NCI-H2171 (cell line): Measurements from ENCODE around the gene WRAP53.
A peak's percentile ranks its signal among the peaks of the same experiment; 100 is the strongest.

ENCODE experiments used
- DNase-seq: peaks from one replicate; lab custom pipeline; 2025; lab: John Stamatoyannopoulos, UW

The WRAP53 gene

DNA sequence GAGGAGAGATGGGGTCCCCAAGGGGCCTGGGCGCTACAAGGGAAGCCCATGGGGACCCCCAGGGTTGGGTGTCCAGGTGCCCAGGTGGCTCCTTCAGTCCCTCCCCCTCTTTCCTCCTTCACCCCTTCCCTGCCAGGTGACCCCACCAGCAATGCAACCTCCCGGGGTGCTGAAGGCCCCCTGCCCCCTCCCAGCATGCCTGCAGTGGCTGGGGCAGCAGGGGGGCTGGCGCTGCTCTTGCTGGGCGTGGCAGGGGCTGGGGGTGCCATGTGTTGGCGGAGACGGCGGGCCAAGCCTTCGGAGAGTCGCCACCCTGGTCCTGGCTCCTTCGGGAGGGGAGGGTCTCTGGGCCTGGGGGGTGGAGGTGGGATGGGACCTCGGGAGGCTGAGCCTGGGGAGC is 20.8 kb downstream of the WRAP53 start:
- DNase-seq = no peak

DNA sequence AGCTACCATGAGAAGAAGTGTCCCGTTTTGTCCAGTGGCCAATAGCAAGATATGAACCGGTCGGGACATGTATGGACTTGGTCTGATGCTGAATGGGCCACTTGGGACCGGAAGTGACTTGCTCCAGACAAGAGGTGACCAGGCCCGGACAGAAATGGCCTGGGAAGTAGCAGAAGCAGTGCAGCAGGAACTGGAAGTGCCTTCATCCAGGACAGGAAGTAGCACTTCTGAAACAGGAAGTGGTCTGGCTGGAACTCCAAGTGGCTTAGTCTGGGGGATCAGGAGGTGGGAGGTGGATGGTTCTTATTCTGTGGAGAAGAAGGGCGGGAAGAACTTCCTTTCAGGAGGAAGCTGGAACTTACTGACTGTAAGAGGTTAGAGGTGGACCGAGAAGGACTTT is 22.0 kb downstream of the WRAP53 start:
- no peak for DNase-seq

DNA sequence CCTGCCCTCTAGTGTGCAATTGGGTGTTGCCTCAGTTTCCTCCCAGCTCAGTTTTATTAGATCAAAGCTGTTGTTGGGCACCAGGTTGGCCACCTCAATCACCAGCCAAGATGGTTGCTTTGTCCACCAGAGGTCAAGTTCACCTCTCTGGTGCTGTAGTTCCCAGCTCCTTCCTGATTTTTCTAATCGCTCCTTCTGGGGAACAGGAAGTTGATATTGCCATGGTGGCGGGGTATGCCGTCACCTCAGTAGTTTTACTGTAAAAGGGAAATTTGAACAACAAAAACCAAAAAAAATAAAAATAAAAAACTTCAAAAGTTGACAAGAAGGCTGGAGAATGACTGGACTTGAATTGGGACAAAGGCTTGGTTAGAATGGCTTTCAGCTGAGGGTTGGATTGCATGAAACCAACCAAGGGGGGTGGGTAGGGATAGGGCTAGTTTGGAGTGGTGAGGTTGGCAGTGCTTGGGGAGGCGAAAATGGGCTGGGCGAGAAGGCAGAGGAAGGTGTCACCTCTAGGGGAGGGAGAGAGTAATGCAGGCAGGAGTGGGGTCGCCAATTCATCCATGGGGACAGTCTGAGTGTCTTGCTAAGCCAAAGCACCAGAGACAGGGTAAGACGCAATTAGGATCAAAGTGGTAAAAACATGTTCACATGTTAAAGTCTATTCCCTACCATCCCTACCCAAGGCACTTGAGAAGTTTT is 22.9 kb downstream of the WRAP53 start:
- DNase-seq = no peak

DNA sequence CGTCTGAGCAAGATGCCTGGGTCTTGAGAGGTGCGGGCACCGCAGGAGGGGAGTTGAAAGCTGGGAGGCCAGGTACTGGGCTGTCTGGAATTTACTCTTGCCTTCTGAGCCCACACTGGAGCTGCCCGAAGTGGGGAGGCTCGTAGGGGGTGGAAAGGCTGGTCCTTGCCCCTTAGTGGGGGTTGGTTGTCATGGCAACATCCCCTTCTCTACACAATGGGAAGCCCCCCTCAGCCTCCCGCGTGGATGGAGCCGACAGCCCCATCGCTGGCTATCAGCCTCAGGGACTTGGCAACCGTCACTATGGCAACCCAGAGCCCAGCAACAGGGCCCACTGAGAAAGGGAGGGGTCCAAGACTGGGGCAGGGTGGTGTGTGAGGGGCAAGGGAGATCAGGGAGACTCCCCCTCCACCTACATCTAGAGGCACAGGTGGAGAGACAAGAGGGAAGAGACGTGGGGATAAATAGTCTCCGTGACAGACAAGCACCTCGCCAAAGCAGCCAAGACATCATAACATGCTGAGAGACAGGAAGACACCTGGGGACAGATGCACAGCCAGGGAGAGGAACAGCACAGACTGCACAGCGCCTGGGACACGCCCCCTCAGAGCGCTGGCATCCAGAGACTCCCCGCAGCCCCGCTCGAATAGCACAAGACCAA is 24.0 kb downstream of the WRAP53 start:
- DNase-seq = no peak

DNA sequence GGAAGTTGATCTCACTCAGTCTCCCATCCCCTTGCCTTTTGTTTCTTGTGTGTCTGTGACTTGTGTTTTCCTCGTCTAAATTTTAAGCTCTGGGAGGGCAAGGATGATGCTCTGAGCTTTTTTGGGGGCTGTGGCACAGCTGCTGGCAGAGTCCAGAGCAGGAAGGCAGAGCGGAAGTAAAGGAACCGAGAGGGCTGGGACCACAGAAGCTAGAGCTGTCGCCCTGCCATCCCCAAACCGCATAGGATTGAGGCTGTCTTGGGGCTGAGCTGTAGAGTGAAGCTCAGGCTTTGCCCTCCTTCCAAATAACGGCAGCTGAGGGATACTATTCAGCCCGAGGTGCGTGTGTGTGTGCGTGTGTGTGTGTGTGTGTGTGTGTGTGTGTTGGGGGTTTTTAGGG is 25.5 kb downstream of the WRAP53 start:
- no peak for DNase-seq

DNA sequence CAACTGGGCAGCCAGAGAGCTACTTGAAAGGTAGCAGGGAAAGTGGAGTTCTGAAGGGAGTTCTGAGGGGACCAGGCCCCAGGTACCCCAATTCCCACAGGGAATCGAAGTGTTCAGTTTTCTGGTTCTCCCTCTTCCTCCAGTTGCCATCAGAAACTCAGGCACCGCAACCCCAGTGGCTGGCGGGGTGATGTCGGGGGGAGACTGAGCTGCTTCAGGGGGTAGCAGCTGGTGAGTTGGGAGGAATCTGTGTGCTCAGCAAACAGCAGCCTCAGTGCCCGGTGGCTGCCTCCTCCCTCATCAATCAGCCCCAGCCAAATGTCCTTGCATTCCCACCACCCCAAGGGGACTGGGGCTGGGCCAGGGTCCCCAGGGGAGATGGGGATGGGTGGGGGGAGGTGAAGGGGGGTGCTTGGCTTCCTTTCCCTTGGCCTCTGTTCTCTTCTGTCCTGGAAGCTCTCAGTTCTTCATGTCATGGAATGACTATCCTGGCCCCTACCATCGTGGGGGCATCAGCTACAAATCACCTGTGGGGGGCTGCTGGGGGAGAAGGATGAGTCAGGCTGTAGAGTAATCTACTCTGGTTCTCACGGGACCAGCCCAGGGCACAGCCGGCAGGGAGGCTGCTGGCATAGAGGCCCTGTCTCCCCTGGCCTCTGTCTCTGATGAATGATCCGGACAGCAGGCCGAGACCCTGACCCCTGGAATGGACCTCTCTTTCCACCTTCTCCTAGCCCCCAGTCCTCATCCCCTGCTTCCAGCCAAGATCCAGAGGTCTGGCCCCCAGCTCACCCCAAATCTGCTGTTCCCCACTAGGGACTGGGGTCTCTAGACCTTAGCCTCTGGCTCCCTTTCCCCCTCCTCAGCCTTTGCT is 26.7 kb downstream of the WRAP53 start:
- no peak for DNase-seq

DNA sequence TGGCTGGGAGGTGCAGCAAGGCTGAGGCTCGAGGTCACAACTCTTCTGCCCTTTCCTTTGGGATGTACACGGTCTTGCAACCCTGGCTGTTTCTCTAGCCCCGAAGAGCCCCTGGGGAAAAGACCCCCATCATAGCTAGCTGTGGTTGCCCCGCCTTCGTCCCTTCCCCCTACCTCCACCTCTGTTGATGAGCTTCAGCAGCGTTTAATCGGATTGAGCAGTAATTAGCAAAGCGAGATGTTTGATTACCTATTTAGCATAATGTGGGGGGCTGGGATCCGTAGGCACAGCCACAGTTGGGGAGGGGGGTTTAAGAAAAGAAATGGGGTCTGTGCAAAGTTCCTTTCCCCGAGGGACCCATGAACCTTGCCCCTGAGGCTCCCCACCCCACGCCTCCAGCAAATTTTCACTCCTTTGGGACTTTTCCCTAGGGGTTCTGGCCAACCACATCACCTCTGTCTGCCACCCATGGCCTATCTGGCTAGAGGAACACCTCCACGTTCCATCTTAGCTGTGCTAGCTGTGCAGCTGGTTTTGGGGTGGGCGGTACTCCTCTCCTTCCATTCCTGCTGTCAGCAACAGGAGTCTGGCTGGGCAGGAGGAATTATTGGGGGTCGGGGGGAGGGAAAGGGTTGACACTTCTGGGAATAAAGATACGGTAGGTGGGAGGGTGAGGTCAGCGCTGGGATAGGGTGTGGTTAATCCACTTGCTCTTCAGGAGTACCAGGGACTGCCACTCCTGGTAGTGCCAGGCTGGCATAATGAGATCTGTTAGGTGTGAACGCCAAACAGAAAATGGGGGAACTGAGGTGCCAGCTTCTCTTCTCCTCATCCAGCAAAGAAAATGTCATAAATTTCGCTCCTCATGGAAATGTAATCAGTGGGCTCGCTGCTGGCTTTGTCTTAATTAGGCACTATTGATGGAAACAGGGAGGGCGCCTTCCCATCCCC is 27.9 kb downstream of the WRAP53 start:
- DNase-seq = no peak

DNA sequence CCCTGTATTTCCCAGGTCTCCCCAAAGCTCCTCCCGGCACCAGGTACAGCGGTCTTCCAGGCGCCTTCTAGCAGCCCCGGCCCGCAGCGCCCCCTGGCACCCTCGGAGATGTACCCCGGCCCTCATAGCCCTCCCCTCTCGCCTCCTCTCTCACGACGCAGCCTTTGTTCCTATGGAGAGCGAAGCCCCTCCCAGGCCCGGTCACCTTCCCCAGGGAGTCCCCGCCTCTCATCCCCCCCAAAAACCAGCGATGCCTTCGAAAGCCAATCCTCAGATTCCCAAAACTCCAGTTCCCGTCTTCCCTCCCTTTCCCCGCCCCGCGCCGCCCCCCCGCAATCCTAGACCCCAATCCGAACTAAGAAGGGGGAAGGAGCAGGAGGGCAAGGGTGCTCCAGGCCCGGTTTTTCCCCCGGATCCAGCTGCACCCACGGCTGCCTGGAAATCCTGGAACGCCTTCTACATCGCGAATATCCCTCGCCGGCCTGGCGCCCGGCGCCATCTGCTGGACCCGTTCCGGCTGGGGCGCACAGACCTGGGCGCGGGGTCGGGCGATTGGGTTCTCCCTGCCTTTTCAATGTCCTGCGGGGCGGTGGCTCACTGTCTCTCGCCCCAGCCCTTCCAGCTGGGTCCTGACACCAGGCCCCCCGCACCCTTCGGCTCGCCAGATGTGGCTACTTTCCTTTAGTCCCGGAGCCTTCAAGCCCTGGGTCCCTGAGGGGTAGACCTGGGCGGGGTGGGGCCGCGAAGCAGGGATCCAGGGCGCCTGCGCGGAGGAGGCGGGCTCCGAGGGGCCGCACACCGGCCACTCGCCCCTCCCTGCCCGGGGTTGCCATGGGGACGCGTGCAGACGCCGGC is 28.9 kb downstream of the WRAP53 start, which contains the start of gene DNAH2:
DNAH2 (plus strand) TSS at position 844 of the 855 bp plus-strand sequence. CDS start 1,991 bp downstream, outside the sequence.
- DNase-seq = peak; percentile 97

DNA sequence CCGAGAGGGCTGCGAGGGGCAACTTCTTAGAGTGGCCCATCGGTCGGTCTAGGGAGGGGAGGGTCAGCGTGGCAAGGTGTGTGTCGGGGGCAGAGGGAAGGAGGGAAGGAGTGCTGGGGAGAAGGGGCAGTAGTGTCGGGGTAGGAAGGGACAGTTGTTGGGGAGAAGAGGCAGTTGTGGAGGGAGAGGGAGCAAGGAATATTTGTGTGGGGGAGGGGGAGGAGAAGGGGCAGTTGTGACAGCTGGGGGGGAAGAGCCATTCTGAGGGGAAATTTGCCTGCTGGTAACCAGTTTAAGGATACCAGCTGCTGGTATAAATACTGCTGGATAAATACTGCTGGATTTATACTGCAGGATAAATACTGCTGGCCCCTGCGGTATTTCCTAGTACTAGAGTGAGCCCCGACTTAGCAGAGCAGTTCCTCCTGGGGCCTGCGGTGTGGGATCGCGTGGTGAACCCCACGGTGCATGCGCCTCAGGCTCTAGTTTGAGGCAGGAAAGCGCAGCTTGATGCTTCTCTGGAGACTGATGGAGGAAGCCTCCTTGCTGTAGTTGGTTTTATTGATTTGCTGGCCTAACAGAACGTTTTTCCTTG is 29.6 kb downstream of the WRAP53 start:
- DNase-seq = no peak

DNA sequence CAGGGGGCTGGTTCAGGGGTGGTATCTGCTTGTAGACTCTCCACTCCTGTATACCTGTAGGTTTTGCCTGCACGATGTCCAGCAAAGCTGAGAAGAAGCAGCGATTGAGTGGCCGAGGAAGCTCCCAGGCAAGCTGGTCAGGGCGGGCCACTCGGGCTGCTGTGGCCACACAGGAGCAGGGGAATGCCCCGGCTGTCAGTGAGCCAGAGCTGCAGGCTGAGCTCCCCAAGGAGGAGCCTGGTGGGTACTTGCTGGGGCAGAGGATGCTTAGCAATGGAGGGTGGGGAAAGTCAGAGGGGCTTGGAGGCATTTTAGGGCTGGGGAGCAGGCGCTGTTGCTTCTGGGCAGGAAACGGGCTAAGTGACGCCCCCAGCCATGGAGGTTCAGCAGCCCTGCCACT is 31.4 kb downstream of the WRAP53 start:
- DNase-seq = no peak

DNA sequence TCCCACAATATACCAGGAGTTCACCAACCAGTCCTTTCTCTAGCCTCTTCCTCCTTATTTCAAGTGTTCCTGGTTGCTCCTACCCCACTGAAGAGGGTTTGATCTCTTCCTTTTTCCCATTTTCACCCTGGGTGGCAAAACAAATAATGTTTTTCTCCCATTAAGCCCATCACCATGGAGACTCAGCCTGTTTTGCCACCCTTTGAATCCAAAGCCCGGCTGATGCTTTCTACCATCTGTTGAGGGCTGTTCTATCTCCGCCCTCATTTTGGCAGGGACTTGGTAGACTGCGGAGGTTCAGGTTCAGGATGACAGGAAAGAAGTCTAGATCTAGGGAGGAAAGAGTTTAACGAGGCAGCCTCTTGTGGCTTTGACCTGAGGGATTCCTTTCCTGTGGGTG is 31.8 kb downstream of the WRAP53 start:
- peak; percentile 78 for DNase-seq

DNA sequence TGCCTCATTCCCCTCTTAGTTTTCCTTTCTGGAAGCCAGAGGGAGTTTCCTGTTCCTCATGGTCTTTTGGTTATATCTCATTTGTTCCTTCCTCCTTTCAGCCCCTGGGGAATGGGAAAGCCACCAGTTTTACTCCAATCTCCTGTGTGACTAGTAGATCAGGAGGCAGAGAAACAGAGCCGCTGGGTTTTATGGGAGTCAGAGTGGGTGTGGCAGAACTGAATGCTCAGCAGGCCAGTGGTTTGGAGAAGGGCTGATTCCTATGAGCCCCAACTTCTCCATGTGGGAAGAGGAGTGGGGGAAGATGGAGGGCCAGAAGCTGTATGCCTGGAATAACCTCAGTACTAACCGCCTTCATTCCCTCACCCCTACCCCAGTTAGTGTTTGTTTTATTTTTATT is 33.3 kb downstream of the WRAP53 start:
- DNase-seq = no peak

DNA sequence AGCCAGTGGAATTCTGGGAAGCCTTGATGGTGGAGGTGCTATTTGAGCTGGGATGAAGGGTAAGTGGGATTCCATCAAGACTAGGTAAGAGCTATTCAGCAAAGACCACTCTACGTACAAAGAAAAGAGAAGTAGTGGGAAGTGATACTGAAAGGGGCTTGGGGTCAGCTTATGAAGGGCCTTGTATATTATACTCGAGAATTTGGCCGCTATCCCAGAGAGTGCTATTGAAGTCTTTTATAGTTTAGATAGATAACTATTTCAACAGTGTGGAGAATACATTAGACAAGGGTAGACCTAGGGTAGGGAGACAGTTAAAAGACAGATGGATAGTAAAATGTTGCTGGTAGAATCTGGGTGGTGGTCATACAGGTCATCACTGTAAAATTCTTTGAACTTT is 39.6 kb downstream of the WRAP53 start:
- DNase-seq = no peak

DNA sequence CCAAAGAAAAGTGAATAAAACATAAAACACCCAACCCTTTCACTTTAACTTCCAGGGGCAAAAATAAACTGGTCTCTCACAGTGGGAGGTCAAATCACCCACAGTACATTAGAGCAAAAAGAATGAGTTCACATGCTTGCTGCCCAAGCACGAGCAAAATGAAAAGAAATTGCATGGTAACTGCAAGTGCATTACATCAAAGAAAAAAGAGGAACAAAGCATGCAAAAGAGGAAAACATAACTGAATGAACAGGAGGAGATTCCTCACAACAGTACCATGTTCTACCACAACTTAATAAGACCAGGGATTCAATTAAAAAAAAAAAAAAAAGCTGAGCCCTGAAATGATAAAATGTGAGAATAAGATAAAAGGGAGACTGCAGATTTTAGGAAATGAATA is 41.5 kb downstream of the WRAP53 start:
- DNase-seq = no peak

DNA sequence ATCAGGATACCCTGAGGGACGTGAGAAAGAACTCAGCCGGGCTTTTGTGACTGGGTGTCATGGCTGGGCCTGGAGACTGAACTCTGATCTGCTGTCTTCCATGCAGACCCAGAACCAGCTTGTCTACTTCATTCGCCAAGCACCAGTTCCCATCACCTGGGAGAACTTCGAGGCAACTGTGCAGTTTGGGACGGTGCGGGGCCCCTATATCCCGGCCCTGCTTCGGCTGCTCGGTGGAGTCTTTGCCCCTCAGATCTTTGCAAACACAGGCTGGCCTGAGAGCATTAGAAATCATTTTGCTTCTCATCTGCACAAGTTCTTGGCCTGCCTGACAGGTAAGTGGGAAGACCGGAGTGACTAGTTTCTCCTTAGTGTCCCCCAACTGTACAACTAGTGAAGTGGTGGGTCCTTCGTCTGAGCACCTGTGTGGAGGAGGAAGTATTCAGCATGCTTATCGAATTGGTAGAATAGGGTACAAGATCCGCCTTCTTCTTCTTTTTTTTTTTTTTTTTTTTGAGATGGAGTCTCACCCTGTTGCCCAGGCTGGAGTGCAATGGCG is 44.8 kb downstream of the WRAP53 start:
- no peak for DNase-seq

DNA sequence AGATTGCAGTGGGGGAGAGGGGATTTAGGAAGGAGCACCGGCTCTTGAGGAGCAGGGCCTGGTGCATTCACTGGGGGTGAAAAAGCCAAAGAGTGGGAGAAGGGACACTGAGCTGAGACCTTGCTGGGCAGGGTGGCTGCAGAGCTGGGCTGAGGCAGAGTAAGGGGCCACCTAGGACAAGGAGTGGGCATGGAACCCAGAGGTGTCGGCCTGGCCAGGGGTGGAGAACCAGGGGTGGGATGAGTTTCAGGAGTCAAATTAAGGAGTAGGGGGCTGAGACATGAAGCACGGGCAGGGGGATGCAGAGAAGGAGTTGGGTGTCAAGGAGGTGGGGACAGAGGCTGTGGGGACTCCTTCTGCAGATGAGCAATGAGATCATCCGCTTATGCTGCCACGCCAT is 49.3 kb downstream of the WRAP53 start:
- no peak for DNase-seq

DNA sequence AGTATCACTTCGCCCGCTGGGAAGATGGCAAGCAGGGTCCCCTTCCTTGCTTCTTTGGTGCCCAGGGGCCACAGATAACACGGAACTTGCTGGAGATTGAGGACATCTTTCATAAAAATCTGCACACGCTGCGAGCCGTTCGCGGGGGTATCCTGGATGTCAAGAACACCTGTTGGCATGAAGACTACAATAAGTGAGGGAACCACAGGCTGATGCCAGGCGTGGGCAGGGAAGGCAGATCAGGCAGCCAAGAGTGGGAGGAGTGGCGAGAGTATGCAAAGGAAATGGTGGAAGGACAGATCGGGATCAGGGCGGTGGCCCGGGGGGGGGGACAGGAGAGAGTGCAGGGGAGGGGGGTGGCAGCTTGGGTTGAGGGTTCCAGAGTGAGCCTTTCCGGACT is 51.5 kb downstream of the WRAP53 start:
- DNase-seq = no peak

DNA sequence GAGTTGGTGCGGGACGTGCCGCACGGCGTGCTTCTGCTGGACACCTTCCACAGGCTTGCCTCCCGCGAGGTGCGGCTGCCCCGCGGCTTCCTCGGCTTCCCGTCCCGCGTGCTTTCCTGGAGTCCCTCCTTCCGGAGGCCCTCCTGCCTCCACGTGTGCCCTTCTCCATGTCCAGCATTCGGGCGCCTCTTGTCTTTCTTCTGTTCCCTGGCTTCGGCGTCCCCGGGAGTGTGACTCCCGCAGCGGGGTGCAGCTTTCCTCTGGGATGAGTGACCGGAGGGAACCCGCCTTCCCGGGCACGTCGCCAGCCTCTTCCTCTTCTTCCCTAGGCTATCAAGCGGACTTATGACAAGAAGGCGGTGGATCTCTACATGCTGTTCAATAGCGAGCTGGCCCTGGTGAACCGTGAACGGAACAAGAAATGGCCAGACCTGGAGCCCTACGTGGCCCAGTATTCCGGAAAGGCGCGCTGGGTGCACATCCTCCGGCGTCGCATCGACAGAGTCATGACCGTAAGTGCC is 52.3 kb downstream of the WRAP53 start:
- DNase-seq = no peak

DNA sequence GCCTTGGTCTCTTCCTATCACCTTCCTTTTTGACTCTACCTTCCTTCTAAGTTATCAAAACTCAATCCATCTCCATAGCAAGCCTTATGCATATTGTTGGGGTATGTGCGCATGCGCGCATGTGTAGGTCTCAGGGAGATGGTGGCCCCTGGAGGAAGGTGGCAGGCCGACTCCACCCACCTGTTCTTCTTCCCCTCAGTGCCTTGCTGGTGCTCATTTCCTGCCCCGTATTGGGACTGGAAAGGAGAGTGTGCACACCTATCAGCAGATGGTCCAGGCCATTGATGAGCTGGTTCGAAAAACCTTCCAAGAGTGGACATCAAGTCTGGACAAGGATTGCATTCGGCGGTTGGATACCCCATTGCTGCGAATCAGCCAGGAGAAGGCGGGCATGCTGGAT is 54.5 kb downstream of the WRAP53 start:
- DNase-seq = no peak

DNA sequence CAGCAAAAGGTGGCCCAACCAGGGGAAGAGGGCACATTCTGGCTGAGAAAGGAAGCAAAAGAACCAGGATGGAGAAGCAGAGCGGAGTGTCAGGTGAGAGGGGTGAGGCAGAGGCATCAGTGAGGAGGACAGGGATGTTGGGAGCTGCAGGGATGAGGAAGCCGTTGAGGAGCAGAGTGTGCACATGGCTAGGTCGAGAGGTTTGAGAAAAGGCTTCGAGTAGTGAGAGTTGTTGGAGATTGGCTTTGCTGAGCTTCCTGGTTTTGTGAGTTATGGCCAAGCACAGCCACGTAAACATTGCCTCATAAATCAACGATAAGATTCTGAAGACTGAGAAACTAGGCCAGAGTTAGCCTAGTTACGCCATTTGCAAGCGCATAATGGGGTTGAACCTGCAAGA is 56.1 kb downstream of the WRAP53 start:
- DNase-seq = no peak
